ENCODE data around the gene TAOK1. TPM values are rescaled to one million over a fixed set of nuclear protein-coding genes. Genes with fewer than 3 reads are reported as not detected.

Gene TAOK1
- total and polyA plus RNA-seq, 4 experiments from 2014 or later = 3.9 to 72.0 (median 37.6) TPM

DNA sequence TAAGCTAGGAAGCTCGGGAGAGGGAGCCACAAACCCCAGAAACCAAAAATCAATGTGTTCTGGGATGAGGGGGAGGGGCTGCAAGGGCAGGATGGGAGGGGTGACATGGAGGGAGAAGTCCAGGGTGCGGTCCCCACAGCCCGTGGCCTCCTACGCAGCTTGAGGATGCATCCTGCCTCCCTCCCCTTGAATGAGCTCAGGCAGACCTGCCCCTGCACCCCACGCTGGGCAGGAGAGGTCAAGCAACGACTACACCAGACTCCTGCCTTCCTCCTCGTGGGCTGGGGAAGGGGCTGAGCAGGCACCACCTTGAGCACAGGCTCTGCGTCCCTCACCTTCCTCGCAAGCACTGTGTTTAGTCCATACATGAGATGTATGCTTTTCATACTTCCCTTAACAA, 206.6 kb downstream of the TAOK1 start:
- intact Hi-C loops (cut with micrococcal nuclease) = no loop called here
- H3K9me3 Mint-ChIP-seq = no peaks in the 10 kb centered on the region
- ChIA-PET POLR2A (ENCODE audit: partially characterized antibody) (no interaction called here), CTCF (ENCODE audit: partially characterized antibody) (interaction anchor here (1.0 to 1.2 kb wide), 3 partner anchors 17 to 21 kb away, joined by 3 read pairs; no protein-coding TSS in a partner anchor)
- H3K27me3 Mint-ChIP-seq = no peaks in the 10 kb centered on the region
- H3K36me3 ChIP-seq (ENCODE audit: insufficient read depth, low read length) = no peaks in the 10 kb centered on the region
- no peaks in the 10 kb centered on the region for H3K9me3 ChIP-seq (ENCODE audit: control insufficient read depth in 1 of 2, low read length in 2 of 2)
- H3K4me1 Mint-ChIP-seq = peaks cover 0 to 11% (median 7%) of the 10 kb centered on the region in 4 donors
- peaks cover 0 to 1% of the 10 kb centered on the region in 2 donors for H3K36me3 Mint-ChIP-seq
- H3K27ac ChIP-seq (ENCODE audit: low read depth, low read length) = no peak overlapping the region
- H3K27ac Mint-ChIP-seq = no peak overlapping the region
- no peak overlapping the region for H3K4me3 Mint-ChIP-seq
- no peak for DNase-seq
- peaks cover 21% of the 10 kb centered on the region for H3K4me1 ChIP-seq (ENCODE audit: insufficient read depth, low read length)
- no peak overlapping the region for H3K4me3 ChIP-seq (ENCODE audit: low read length in 2 of 2)
- no peaks in the 10 kb centered on the region for H3K27me3 ChIP-seq (ENCODE audit: insufficient read depth, low read length)

DNA sequence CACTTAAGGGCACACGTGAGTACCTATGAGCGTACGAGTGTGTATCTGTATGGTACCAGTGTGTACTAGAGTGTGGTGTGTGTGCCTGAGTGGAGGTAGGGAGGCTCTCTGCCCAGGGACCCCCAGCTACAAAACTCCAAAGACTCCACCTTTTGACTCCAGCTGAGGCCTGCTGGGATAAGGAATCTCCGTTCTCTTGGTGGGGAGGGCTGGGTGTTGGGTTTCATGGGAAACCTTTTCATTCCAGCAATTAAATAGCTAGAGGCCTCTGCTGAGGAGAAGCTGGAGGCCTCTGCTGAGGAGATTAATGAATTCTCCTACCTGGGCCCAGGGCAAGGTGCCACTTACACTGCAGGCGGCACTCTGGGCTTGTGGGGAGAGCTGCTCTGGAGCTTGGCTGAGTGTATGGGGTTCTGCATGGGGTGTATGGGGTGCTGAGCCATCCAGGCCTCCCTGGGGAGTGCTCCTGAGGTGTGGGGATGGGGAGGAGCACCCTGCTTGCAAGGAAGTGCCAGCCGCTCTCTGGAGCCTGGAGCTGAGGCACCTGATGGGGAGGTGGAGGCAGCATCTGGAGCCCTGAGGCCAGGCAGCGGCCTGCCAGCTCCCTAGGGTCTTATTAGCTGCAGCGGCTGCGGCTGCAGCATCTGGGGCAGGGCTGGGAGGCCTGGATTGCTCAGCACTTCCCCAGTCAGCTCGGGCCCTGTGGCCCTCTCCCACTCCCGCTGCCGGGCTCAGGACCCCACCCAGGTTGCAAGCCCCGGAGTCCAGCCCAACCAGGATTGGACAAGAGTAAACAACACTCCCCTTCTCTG, 207.4 kb downstream of the TAOK1 start:
- no peak overlapping the region for H3K4me3 ChIP-seq (ENCODE audit: low read length in 2 of 2)
- no peaks in the 10 kb centered on the region for H3K9me3 Mint-ChIP-seq
- H3K27ac Mint-ChIP-seq = no peak overlapping the region
- intact Hi-C loops (cut with micrococcal nuclease) = no loop called here
- peaks cover 0 to 4% (median 3%) of the 10 kb centered on the region in 4 donors for H3K4me1 Mint-ChIP-seq
- no peak for DNase-seq
- no peaks in the 10 kb centered on the region for H3K36me3 ChIP-seq (ENCODE audit: insufficient read depth, low read length)
- POLR2A ChIA-PET (ENCODE audit: partially characterized antibody) = interaction anchor here (1.0 kb wide), 1 partner anchor 16 kb away, joined by 3 read pairs; no protein-coding TSS in a partner anchor
- H3K9me3 ChIP-seq (ENCODE audit: control insufficient read depth in 1 of 2, low read length in 2 of 2) = no peaks in the 10 kb centered on the region
- H3K4me3 Mint-ChIP-seq = no peak overlapping the region
- H3K27ac ChIP-seq (ENCODE audit: low read depth, low read length) = no peak overlapping the region
- H3K4me1 ChIP-seq (ENCODE audit: insufficient read depth, low read length) = peaks cover 14% of the 10 kb centered on the region
- CTCF ChIA-PET (ENCODE audit: partially characterized antibody) = interaction anchor here (1.0 to 1.2 kb wide), 3 partner anchors 16 to 20 kb away, joined by 3 read pairs; no protein-coding TSS in a partner anchor
- peaks cover 0 to 1% of the 10 kb centered on the region in 2 donors for H3K36me3 Mint-ChIP-seq
- no peaks in the 10 kb centered on the region for H3K27me3 Mint-ChIP-seq
- H3K27me3 ChIP-seq (ENCODE audit: insufficient read depth, low read length) = no peaks in the 10 kb centered on the region

Other genes with a start within 250 kb of the TAOK1 start
- gene MYO18A, start 210.0 kb upstream of the TAOK1 start, total RNA-seq = 100 to 1,000 TPM; 134 to 136 TPM
- 10 to 100 TPM in 1 of 2 donors, 1 to 10 TPM in 1; 6.0 to 44.9 TPM for gene MYO18A, start 210.0 kb upstream of the TAOK1 start, polyA plus RNA-seq
- not detected for gene CRYBA1, start 143.5 kb upstream of the TAOK1 start, total RNA-seq
- not detected for gene CRYBA1, start 143.5 kb upstream of the TAOK1 start, polyA plus RNA-seq
- 10 to 100 TPM; 77.5 to 85.1 TPM for gene NUFIP2, start 96.2 kb upstream of the TAOK1 start, total RNA-seq
- 10 to 100 TPM; 11.5 to 15.6 TPM for gene NUFIP2, start 96.2 kb upstream of the TAOK1 start, polyA plus RNA-seq
- gene ABHD15, start 176.7 kb downstream of the TAOK1 start, total RNA-seq = 10 to 100 TPM; 18.1 to 18.8 TPM
- 10 to 100 TPM in 1 of 2 donors, 1 to 10 TPM in 1; 8.2 to 13.5 TPM for gene ABHD15, start 176.7 kb downstream of the TAOK1 start, polyA plus RNA-seq
- 100 to 1,000 TPM; 149 to 158 TPM for gene TP53I13, start 178.3 kb downstream of the TAOK1 start, total RNA-seq
- 10 to 100 TPM; 31.5 to 47.5 TPM for gene TP53I13, start 178.3 kb downstream of the TAOK1 start, polyA plus RNA-seq
- 10 to 100 TPM; 78.9 to 82.8 TPM for gene GIT1, start 199.3 kb downstream of the TAOK1 start, total RNA-seq
- gene GIT1, start 199.3 kb downstream of the TAOK1 start, polyA plus RNA-seq = 10 to 100 TPM in 1 of 2 donors, 1 to 10 TPM in 1; 4.2 to 24.9 TPM
- gene ANKRD13B, start 202.8 kb downstream of the TAOK1 start, total RNA-seq = 1 to 10 TPM; 1.3 to 2.3 TPM
- not detected for gene ANKRD13B, start 202.8 kb downstream of the TAOK1 start, polyA plus RNA-seq
- gene CORO6, start 232.5 kb downstream of the TAOK1 start, total RNA-seq = 1 to 10 TPM; 1.6 to 2.2 TPM
- gene CORO6, start 232.5 kb downstream of the TAOK1 start, polyA plus RNA-seq = not detected

Measured in CD4-positive, alpha-beta memory T cell (primary cell).